Parathyroid adenoma (tissue), 2 donors: Measurements from ENCODE around the gene ZNF518A.

ENCODE experiments used
- H2AFZ ChIP-seq: fragments of 300-600 bp; sonication (generic); one replicate; pipeline ENCODE4 v1.7.0; 2017; ENCODE audit warnings: antibody characterized with exemption, mild to moderate bottlenecking
- H3K27ac ChIP-seq: fragments of 300-600 bp; sonication (generic); one replicate; pipeline ENCODE4 v1.7.0; 2017
- H3K27me3 ChIP-seq: fragments of 300-600 bp; sonication (generic); one replicate; pipeline ENCODE4 v1.7.0; 2017; ENCODE audit warnings: low read length; ENCODE audit not compliant: control insufficient read depth, insufficient read depth
- H3K36me3 ChIP-seq: fragments of 300-600 bp; sonication (generic); one replicate; pipeline ENCODE4 v1.7.0; 2017; ENCODE audit warnings: low read length; ENCODE audit not compliant: control insufficient read depth, insufficient read depth
- H3K4me1 ChIP-seq: fragments of 300-600 bp; sonication (generic); one replicate; pipeline ENCODE4 v1.7.0; 2017; ENCODE audit warnings: control low read depth
- H3K4me2 ChIP-seq: fragments of 300-600 bp; sonication (generic); one replicate; pipeline ENCODE4 v1.7.0; 2017; ENCODE audit warnings: low read length
- H3K4me3 ChIP-seq: fragments of 300-600 bp; sonication (generic); one replicate; pipeline ENCODE4 v1.7.0; 2017; ENCODE audit warnings: low read depth, low read length
- H3K79me2 ChIP-seq: fragments of 300-600 bp; sonication (generic); one replicate; pipeline ENCODE4 v1.7.0; 2017; ENCODE audit warnings: control low read depth
- H3K9ac ChIP-seq: fragments of 300-600 bp; sonication (generic); one replicate; pipeline ENCODE4 v1.7.0; 2017; ENCODE audit warnings: mild to moderate bottlenecking
- H3K9me3 ChIP-seq: fragments of 300-600 bp; sonication (generic); one replicate; pipeline ENCODE4 v1.7.0; 2017; ENCODE audit warnings: low read length; ENCODE audit not compliant: control insufficient read depth
- CTCF ChIP-seq: fragments of 300-600 bp; sonication (generic); IDR thresholded peaks from one replicate; pipeline ENCODE4 v1.7.0; 2017; ENCODE audit warnings: antibody characterized with exemption, mild to moderate bottlenecking
- donor health status: primary hyperparathyroidism.

Gene ZNF518A

GRCh38 chr10:96096958-96097357 lies 33.1 kb upstream of the ZNF518A start:
- H3K4me3 ChIP-seq = no peak overlapping the region

GRCh38 chr10:96097865-96098264 lies 32.2 kb upstream of the ZNF518A start:
- no peak overlapping the region for H3K4me3 ChIP-seq
- H3K4me1 ChIP-seq = no peaks in the 10 kb centered on the region
- H3K36me3 ChIP-seq = no peaks in the 10 kb centered on the region
- H3K79me2 ChIP-seq = no peaks in the 10 kb centered on the region
- TF ChIP-seq CTCF = no peak
- H3K27ac ChIP-seq = no peak overlapping the region
- H3K9ac ChIP-seq = no peak overlapping the region
- no peaks in the 10 kb centered on the region for H3K27me3 ChIP-seq
- no peak overlapping the region for H2AFZ ChIP-seq
- no peak overlapping the region for H3K4me2 ChIP-seq
- no peaks in the 10 kb centered on the region for H3K9me3 ChIP-seq

More at GRCh38 chr10:96096958-96097357, 33.1 kb upstream of the ZNF518A start:
- H3K27me3 ChIP-seq = no peaks in the 10 kb centered on the region
- no peak overlapping the region for H2AFZ ChIP-seq
- H3K27ac ChIP-seq = no peak overlapping the region
- no peaks in the 10 kb centered on the region for H3K4me1 ChIP-seq
- H3K9ac ChIP-seq = no peak overlapping the region
- no peaks in the 10 kb centered on the region for H3K36me3 ChIP-seq
- H3K79me2 ChIP-seq = no peaks in the 10 kb centered on the region
- no peaks in the 10 kb centered on the region for H3K9me3 ChIP-seq
- no peak overlapping the region for H3K4me2 ChIP-seq
- TF ChIP-seq CTCF = no peak

GRCh38 chr10:96107623-96108038 lies 22.5 kb upstream of the ZNF518A start:
- H3K4me2 ChIP-seq = no peak overlapping the region

GRCh38 chr10:96112531-96112930 lies 17.6 kb upstream of the ZNF518A start:
- no peak overlapping the region for H3K4me2 ChIP-seq
- H3K27me3 ChIP-seq = no peaks in the 10 kb centered on the region
- H3K4me1 ChIP-seq = no peaks in the 10 kb centered on the region
- H3K9ac ChIP-seq = no peak overlapping the region
- H2AFZ ChIP-seq = no peak overlapping the region
- H3K9me3 ChIP-seq = no peaks in the 10 kb centered on the region
- no peak for TF ChIP-seq CTCF
- H3K79me2 ChIP-seq = no peaks in the 10 kb centered on the region
- H3K36me3 ChIP-seq = no peaks in the 10 kb centered on the region
- no peak overlapping the region for H3K27ac ChIP-seq
- H3K4me3 ChIP-seq = no peak overlapping the region

More at GRCh38 chr10:96107623-96108038, 22.5 kb upstream of the ZNF518A start:
- Histone ChIP-seq H2AFZ (no peak overlapping the region), H3K27ac (no peak overlapping the region), H3K9me3 (no peaks in the 10 kb centered on the region), H3K27me3 (no peaks in the 10 kb centered on the region), H3K9ac (no peak overlapping the region), H3K36me3 (no peaks in the 10 kb centered on the region), H3K4me3 (no peak overlapping the region), H3K4me1 (no peaks in the 10 kb centered on the region), H3K79me2 (no peaks in the 10 kb centered on the region)
- no peak for TF ChIP-seq CTCF

- H3K79me2 ChIP-seq = no peaks in the 10 kb centered on the region
- H3K27me3 ChIP-seq = no peaks in the 10 kb centered on the region
- H3K9me3 ChIP-seq = no peaks in the 10 kb centered on the region
- no peak overlapping the region for H2AFZ ChIP-seq
- H3K36me3 ChIP-seq = no peaks in the 10 kb centered on the region
- no peak overlapping the region for H3K27ac ChIP-seq
- H3K9ac ChIP-seq = no peak overlapping the region
- no peak overlapping the region for H3K4me3 ChIP-seq
- H3K4me2 ChIP-seq = no peak overlapping the region
- H3K4me1 ChIP-seq = no peaks in the 10 kb centered on the region
- no peak for TF ChIP-seq CTCF
Measured at GRCh38 chr10:96118604-96119450, 11.3 kb upstream of the ZNF518A start.
